NT2/D1 (cell line): ENCODE results near the gene DLG2.

ENCODE experiments used
- SUZ12 ChIP-seq: IDR thresholded peaks from 2 replicates; pipeline ENCODE4 v1.6.1; 2011; ENCODE audit not compliant: insufficient read length, insufficient read depth; ENCODE audit errors: extremely low read depth
- YY1 ChIP-seq: IDR thresholded peaks from 2 replicates; pipeline ENCODE4 v1.6.1; 2011; ENCODE audit not compliant: insufficient read length, insufficient read depth
- ZNF274 ChIP-seq: IDR thresholded peaks from 2 replicates; pipeline ENCODE4 v1.6.1; 2011; ENCODE audit warnings: mild to moderate bottlenecking, low read depth, low read length

GRCh38 chr11:84250834-84251613 is 1376.1 kb downstream of the DLG2 start:
- TF ChIP-seq YY1: no peak
- TF ChIP-seq SUZ12: no peak
- TF ChIP-seq ZNF274: no peak
